SK-N-MC (cell line): Measurements from ENCODE around the gene EEFSEC.

ENCODE experiments used
- DNase-seq: peaks from one replicate; pipeline ENCODE4 v3.0.0-alpha.2; 2011; ENCODE audit warnings: low read depth, low spot score
- H3K27ac ChIP-seq: fragments of 200-600 bp; sonication (generic); 2 replicates; pipeline ENCODE4 v1.5.1; 2016; ENCODE audit warnings: mixed run types
- H3K36me3 ChIP-seq: fragments of 200-600 bp; sonication (generic); 2 replicates; pipeline ENCODE4 v1.6.1; 2017; ENCODE audit warnings: antibody characterized with exemption, low read length, mixed read lengths; ENCODE audit not compliant: insufficient read depth
- H3K4me3 ChIP-seq: fragments of 200-600 bp; sonication (generic); 2 replicates; pipeline ENCODE4 v1.5.1; 2016
- H3K9ac ChIP-seq: fragments of 200-600 bp; sonication (generic); 2 replicates; pipeline ENCODE4 v1.8.0; 2017; ENCODE audit warnings: mixed run types, mixed read lengths; ENCODE audit not compliant: insufficient read length
- H3K9me3 ChIP-seq: fragments of 200-600 bp; sonication (generic); 2 replicates; pipeline ENCODE4 v1.6.1; 2017; ENCODE audit warnings: low read depth, mild to moderate bottlenecking, antibody characterized with exemption, low read length, moderate library complexity, mixed read lengths
- EZH2 ChIP-seq: fragments of 200-600 bp; sonication (generic); IDR thresholded peaks from one replicate; pipeline ENCODE4 v1.6.1; 2017; ENCODE audit warnings: antibody characterized with exemption
- FOXP2 ChIP-seq: optimal IDR thresholded peaks from 2 replicates; pipeline ENCODE3; 2011; ENCODE audit warnings: mild to moderate bottlenecking, moderate library complexity; ENCODE audit not compliant: insufficient read depth; ENCODE audit errors: extremely low read length, control extremely low read depth
- POLR2AphosphoS5 ChIP-seq: IDR thresholded peaks from 2 replicates; pipeline ENCODE4 v1.6.1; 2012; ENCODE audit warnings: mild to moderate bottlenecking, low read depth, low read length, borderline replicate concordance

Gene EEFSEC

DNA sequence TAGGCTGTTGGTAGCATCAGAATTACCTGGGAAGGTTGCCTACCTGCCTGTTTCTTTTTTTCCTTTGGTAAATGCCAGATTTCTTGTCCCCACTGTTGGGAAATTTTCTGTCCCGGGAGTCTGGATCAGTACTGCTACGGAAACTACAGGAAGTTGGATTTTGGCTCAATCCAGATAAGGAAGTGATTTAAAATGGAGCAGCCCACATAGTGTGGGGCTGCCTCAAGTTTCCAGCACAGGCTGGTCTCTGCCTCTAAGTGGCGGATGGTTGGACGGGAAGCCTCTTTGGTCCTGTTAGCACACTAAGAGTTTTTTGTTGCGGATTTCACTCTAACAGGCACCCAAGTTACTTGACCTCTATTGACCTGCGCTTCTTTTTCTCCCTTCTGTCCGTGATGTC, 54.7 kb downstream of the EEFSEC start:
- DNase-seq = no peak
- H3K9ac ChIP-seq = no peak overlapping the region
- no peak for TF ChIP-seq FOXP2
- TF ChIP-seq POLR2AphosphoS5 = no peak
- TF ChIP-seq EZH2 = no peak
- H3K4me3 ChIP-seq = no peak overlapping the region
- no peaks in the 10 kb centered on the region for H3K9me3 ChIP-seq
- H3K36me3 ChIP-seq = no peaks in the 10 kb centered on the region
- H3K27ac ChIP-seq = no peak overlapping the region

DNA sequence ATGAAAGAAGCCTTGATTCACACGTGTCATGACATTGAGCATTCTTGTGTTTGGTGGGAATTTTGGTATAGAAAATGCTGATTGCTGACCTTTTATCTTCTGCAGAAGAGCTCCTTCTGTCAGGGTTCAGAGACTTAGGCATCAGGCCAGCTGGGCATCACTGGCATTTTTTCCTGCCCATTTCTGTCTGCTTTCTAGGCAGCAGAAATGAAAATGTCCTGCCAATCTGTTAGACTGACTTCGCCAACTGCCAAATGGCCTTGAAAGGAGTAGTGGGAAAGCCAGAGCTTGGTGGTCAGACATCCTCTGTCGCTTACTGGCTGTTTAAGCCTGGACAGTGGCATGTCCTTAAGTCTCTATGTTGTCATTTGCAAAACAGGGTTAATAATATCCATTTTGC, 57.4 kb downstream of the EEFSEC start:
- no peak overlapping the region for H3K4me3 ChIP-seq
- no peak overlapping the region for H3K9ac ChIP-seq
- H3K9me3 ChIP-seq = no peaks in the 10 kb centered on the region
- no peak overlapping the region for H3K27ac ChIP-seq
- H3K36me3 ChIP-seq = no peaks in the 10 kb centered on the region
- no peak for DNase-seq
- TF ChIP-seq FOXP2 = no peak
- TF ChIP-seq POLR2AphosphoS5 = no peak
- no peak for TF ChIP-seq EZH2

DNA sequence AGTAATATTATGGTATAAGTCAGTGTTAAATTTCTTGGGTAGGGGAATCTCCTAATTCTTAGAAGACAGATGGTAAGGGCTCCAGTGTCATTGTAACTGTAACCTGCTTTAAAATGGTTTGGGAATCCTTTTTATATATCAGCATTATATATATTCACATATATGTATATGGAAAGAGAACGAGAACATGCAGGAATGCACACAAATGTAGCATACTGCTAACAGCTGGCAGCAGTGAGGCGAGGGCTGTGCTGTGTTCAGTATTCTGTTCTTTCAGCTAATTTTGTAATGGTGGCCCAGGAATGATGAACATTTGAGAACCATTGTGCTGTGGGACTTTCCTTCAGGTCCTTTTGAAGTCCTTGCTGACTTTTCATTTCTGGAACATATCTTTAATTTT, 60.8 kb downstream of the EEFSEC start:
- Histone ChIP-seq H3K4me3 (no peak overlapping the region), H3K36me3 (no peaks in the 10 kb centered on the region), H3K27ac (no peak overlapping the region), H3K9ac (no peak overlapping the region), H3K9me3 (no peaks in the 10 kb centered on the region)
- TF ChIP-seq FOXP2 (no peak), EZH2 (no peak), POLR2AphosphoS5 (no peak)
- no peak for DNase-seq

DNA sequence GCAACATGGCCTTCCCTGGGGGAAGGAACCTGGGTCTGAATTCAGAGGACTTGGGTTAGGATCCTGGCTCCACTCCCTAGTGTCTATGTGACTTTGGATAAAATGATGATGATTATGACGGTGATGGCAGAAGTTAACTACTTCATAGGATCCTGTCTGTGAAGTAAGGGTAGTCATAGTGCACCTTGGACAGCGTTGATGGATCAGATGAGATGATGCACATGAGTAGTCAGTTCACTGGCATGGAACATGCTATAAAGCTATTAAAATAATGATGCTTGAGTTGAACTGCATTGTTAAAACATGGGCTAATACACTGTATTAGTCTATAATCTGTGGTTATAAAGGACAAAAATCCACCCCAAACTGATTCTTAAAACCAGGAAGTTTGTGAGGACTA, 62.0 kb downstream of the EEFSEC start:
- Histone ChIP-seq H3K9me3 (no peaks in the 10 kb centered on the region), H3K36me3 (no peaks in the 10 kb centered on the region), H3K9ac (no peak overlapping the region), H3K4me3 (no peak overlapping the region), H3K27ac (no peak overlapping the region)
- TF ChIP-seq FOXP2 (no peak), POLR2AphosphoS5 (no peak), EZH2 (no peak)
- no peak for DNase-seq

DNA sequence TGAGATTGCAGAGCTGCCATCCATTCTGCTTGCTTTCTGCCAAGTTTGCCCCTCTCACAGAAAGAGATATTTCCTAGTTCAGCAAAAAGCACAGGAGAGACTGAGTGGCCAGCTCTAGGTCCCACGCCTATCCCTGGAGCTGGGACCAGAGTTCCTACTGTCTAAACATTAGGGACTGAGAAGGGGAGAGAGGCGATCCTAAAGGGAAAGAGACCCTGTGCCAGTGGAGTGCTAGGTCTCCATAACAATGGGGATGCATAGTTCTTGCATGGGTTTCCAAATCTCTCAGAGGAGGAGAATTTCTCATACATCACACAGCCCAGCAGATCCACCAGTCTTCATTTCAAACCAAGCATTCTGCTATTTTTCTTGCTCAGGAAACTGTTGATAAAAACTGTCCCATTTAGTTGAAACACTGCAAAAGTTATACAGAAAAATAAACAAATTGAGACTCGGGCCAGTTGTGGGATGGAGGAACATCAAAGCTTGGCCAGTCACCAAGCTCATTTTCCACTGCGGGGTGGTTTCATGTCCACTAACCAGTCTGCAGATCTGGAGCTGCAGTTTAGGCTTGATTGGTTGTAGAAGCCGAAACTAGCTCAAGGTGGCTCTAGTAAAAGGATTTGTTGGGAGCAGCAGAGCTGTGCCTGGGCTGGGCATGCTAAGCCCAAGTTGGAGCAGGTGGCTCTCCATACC, 62.7 kb downstream of the EEFSEC start:
- H3K4me3 ChIP-seq = no peak overlapping the region
- no peak overlapping the region for H3K9ac ChIP-seq
- H3K27ac ChIP-seq = no peak overlapping the region
- TF ChIP-seq POLR2AphosphoS5 = no peak
- no peak for TF ChIP-seq FOXP2
- TF ChIP-seq EZH2 = no peak
- no peaks in the 10 kb centered on the region for H3K36me3 ChIP-seq
- no peak for DNase-seq
- no peaks in the 10 kb centered on the region for H3K9me3 ChIP-seq

DNA sequence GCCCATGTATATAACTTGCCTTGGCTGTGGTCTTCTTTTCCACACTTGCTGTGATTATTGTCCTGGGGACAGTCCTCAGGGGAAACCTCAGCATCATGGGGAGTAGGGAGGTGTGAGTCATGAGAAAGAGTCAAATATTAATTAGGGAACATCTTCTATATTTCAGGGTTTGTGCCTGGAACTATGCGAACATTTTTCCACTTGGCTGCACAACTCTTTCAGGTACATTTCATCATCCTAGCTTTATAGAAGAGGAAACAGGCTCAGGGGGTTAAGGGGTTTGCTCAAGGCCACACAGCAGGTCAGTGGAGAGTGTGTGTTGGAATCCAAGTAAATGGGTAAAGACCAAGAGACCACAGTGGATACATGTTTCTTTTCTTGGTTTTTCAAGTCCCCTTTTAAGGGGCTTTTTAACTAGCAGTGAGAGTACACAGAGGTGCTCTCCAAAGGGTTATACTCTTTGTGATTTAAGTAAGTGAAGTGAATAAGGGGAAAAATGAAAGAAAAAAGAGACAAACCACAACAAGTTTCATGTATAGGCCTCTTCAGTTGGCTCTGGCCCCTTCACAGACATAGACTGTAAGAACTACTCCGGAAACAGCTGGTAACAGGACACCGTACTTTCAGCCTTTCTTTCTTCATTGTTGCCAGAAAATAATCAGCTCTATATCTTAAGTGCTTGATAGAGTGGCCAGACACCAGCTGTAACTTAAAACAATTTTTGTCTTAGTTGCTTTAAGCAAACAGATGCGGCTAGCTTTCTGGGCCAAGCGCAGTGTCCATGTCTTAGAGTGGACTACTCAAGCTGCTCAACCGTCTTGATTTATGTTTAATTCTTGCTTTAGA, 64.6 kb downstream of the EEFSEC start:
- H3K27ac ChIP-seq = no peak overlapping the region
- no peak for TF ChIP-seq EZH2
- no peak for TF ChIP-seq POLR2AphosphoS5
- TF ChIP-seq FOXP2 = no peak
- DNase-seq = no peak
- H3K36me3 ChIP-seq = no peaks in the 10 kb centered on the region
- peaks cover 2% of the 10 kb centered on the region; the same call in 1 of the 2 replicates for H3K9me3 ChIP-seq
- H3K4me3 ChIP-seq = no peak overlapping the region
- no peak overlapping the region for H3K9ac ChIP-seq

DNA sequence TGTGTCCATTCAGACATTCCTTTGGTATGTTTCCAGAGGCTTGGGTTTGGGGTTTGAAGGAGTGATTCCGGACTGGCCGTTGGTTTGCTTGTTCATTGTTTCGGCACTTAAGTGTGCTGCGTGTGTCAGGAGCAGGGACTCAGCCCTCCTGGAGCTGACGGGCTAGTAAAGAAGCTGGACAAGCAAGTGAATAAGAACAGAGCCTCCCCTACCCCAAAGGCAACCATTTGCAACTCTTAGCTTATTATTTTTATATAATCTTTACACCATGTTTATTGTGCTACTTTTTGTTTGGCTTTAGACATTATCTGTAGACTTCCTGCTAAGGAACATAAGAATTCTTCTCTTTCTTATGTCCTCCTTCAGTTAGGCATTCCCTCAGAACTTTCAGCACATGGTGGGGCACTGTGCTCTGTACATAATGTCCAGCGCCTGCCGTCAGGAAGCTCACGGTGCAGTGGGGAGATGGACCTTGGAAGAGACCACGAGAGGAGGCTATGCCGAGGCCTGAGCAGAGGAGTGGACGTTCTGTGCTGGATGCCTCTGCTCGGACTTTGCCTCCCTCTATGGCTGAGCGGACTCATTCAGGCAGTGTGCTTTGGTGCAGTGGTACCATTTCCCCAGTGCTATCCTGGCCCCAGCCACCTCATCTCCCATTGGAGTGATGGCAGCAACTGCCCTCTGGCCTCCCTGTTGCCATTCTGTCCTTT, 65.4 kb downstream of the EEFSEC start:
- Histone ChIP-seq H3K36me3 (no peaks in the 10 kb centered on the region), H3K4me3 (no peak overlapping the region), H3K9ac (no peak overlapping the region), H3K27ac (no peak overlapping the region), H3K9me3 (peaks cover 8% of the 10 kb centered on the region; the same call in 1 of the 2 replicates)
- TF ChIP-seq EZH2 (no peak), POLR2AphosphoS5 (no peak), FOXP2 (no peak)
- DNase-seq = no peak

DNA sequence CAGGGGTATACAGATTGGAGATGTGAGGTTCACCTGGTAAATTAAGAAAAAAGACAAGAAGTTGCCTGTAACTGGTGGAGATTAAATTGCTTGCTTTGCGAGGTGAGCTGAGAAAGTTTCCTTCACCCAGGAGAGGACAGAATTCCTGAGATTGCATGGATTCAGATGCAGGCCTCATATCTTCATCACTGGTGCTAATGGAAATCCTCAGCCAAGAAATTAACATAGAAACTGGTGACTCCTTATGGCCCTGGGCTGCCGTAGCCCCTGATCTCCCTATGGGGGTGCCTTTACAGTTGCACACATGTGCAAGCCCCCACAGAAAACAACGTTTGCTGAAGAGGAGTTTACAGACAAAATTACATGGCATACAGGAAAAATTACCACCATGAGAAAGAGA, 68.0 kb downstream of the EEFSEC start:
- no peak for DNase-seq
- TF ChIP-seq FOXP2 = no peak
- no peak for TF ChIP-seq POLR2AphosphoS5
- Histone ChIP-seq H3K9me3 (peaks cover 8% of the 10 kb centered on the region; the same call in 1 of the 2 replicates), H3K36me3 (no peaks in the 10 kb centered on the region), H3K27ac (no peak overlapping the region), H3K9ac (no peak overlapping the region), H3K4me3 (no peak overlapping the region)
